ENCODE results near the gene SLCO6A1.
"Not testable (repeated sequence)": the region's sequence is repeated elsewhere in the genome, so short reads cannot be mapped to it uniquely, and the experiment has no call there.

SLCO6A1 gene

GRCh38 chr5:102498271-102499034 lies at the start of gene SLCO6A1:
TSS of gene SLCO6A1 (minus strand) at chr5:102499001. CDS start at chr5:102498844, 157 bp downstream.
- no peak for DNase-seq

DNA sequence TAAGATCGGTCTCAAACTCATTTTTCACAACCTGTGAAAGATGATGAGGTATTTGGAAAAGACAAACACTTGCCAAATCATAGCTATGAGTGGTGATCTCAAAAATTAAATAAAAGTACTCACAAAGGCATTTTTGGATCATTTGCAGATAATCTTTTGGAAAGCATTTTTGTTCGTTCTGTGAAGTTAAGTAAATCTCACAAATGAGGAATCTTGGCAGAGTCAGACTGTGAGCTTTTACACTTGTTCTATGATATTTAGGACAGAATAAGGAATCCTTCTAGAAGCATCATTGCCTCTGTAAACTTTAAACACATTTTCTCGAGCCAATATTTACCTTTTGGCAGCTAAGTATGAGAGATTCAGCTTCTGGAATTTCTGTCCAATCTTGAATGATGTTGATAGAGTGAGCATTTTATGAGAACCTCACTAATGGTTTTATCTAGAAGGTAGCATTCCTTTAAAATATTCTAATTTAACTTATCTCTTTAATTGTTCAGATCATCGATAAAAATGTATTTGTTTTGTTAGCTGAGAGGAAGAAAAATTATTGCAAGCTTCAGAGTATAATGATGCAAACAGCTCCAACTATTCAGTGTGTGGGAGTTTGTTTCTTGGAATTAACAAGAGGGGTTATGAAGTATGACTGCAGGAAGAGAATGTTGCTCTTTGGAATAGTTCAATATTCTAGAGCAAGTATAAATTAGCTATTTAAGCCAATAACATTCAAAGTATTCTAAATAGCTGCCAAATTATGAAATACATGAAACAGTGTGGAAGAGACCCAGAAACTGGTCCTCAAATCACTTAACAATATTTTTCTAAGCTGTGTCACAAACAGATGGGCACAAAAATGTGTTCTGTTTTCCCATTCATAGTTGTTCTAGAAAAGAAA lies 48.6 kb upstream of the SLCO6A1 start:
- DNase-seq = no peak

GRCh38 chr5:102545175-102545574 lies 46.4 kb upstream of the SLCO6A1 start:
- DNase-seq = no peak

- DNase-seq = no peak
These were observed 43.3 kb upstream of the SLCO6A1 start for GRCh38 chr5:102542057-102542456.

- no peak for DNase-seq
These were observed 41.4 kb upstream of the SLCO6A1 start for GRCh38 chr5:102539996-102540728.

DNA sequence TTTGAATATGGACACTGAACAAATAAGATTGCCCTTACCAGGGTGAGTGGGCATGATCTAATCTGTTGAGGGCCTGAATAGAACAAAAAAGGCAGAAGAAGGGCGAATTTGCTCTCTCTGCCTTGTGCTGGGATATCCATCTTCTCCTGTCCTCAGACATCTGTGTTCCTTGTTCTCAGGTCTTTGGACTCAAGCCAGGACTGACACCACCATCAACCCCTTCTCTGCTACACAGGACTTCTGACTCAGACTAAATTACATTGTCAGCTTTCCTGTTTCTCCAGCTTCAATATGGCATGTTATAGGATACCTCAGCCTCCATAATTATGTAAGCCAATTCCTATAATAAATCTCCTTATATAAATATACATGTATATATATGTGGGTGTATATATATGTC lies 40.8 kb upstream of the SLCO6A1 start:
- DNase-seq = no peak

DNA sequence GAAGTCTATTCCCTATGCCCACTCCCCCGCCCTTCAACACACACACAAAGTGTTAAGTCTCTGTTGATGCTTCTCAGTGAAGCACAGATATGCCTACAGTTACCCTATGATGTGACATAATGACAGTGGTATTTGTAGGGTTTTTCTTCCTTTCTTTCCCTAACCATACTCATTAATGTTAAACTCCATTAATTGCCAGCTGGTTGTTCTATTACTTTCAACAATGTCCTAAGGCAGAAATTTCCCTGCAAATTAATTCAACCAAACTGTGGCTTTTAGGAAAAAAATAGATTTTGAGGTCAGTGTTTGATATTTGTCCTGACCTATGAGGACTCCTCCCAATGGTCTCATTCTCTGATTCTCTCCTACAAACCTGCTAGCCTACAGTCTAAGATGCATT lies 38.2 kb upstream of the SLCO6A1 start:
- no peak for DNase-seq

- no peak for DNase-seq
These were observed 37.6 kb upstream of the SLCO6A1 start for GRCh38 chr5:102536323-102536928.

DNA sequence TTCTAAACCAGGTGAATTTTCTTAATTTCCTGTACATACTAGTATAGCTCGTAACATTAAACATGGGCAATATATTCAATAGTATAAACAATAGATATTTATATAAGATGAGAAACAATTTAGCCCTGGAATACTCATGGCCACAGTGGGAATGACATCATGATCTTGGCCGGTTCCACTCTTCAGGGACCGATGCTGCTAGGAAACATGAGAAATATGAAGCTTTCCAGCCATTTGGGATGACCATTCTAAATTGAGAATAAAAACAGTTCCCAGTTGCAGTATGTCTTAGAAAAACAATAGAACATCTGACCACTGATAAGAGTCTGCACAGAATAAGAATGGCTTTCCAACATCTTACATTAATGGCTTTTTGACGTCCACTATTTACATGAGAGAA lies 33.3 kb upstream of the SLCO6A1 start:
- DNase-seq = no peak

GRCh38 chr5:102531506-102531905 lies 32.7 kb upstream of the SLCO6A1 start:
- DNase-seq = peak; percentile 86

DNA sequence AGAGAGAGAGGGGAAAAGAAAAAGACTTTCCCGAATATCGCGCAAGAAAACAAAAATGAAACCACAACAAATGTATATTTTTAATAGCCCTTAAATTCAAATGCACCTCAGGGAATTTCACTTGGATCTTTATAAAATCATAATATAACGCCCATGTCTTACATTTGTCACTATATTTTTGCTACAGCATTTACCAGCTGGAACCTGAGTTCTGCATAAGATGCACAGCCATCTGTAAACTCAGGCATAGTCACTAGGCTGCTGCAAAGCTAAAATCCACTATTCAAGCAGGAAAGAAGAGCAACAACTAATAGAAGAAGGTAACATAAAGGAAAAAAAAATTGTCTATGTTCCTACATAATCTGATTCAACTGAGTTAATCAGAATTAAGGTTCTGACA lies 30.6 kb upstream of the SLCO6A1 start:
- DNase-seq = no peak

GRCh38 chr5:102529031-102529430 lies 30.2 kb upstream of the SLCO6A1 start:
- no peak for DNase-seq

- DNase-seq = no peak
These were observed 29.8 kb upstream of the SLCO6A1 start for GRCh38 chr5:102528600-102528999.

DNA sequence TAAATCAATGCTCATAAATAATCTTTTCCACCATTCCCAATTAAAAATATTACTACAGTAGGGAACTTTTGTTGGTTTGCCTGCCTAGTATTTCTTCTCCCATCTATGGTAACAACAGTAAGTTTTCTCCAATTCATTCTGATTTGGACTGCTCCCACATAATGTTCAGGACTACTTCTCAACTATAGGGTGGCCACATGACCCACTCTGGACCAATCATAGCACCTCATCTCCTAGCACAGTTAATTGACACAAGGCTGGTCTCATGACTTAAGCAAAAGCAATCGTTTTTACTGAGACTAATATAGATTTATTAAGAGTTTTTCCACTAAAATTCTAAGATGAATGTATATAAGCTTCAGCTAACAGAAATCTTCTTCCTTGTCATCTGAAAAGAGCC lies 28.7 kb upstream of the SLCO6A1 start:
- DNase-seq = no peak

GRCh38 chr5:102523541-102524175 lies 24.9 kb upstream of the SLCO6A1 start:
- no peak for DNase-seq

GRCh38 chr5:102511666-102512065 lies 12.9 kb upstream of the SLCO6A1 start:
- no peak for DNase-seq

DNA sequence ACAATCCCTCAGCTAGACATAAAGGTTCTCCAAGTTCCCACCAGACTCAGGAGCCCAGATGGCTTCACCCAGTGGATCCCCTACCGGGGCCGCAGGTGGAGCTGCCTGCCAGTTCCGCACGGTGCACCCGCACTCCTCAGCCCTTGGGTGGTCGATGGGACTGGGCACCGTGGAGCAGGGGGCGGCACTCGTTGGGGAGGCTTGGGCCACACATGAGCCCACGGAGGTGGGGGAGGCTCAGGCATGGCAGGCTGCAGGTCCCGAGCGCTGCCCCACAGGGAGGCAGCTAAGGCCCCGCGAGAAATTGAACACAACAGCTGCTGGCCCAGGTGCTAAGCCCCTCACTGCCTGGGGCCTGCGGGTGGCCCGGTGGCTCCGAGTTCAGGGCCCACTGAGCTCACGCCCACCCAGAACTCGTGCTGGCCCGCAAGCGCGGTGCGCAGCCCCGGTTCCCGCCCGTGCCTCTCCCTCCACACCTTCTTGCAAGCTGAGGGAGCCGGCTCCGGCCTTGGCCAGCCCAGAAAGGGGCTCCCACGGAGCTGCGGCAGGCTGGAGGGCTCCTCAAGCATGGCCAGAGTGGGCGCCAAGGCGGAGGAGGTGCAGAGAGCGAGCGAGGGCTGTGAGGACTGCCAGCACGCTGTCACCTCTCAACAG lies 7.4 kb downstream of the SLCO6A1 start:
- not testable (repeated sequence) for DNase-seq

DNA sequence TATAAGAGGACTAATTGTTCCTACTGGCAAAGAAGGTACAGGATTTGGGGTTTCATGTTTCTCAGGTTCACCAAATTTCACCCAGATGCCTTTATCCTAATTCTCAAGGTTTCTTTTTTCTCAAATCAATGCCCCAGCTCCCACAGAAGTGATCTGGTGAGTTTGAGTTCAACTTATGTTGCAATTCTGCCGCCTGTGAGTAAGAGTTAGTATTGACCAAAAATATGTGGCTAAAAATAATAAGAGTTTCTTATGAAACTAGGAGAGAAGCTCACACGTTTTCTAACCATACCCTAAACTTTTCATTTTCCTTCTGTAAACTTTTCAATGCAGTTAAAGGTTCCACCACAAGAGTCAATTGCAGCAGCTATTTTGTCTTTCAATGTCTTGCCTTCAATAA lies 15.1 kb downstream of the SLCO6A1 start:
- peak; percentile 41 for DNase-seq

DNA sequence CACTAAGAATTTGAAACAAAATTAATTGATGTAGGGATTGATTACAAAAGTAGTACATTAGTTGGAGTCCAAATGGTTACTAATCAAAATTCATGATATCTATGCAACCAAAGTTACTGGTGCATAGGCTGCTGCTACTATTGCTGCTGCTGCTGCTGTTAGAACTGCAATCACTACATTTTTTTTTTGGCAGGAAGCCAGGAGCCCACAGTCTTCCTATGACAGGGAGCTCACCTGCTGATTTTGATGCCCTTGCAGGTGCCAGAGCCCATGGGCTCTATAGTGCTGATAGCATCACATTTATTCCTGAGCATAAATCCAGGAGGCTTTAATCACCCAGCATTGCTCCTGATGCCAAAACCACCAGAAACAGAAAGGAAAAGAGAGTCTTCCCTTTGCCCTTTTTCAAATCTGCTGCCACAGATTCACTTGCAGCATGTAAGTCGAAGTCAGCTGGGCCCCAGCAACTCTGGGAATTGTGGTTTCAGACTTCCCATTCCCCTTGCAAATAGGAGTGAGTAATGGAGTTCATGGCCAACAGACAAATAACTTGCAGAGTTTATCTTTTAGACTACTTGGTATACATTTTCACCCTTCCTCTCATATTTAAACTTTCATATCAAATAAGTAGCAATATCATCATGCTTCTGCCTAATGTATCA lies 17.6 kb downstream of the SLCO6A1 start:
- no peak for DNase-seq

DNA sequence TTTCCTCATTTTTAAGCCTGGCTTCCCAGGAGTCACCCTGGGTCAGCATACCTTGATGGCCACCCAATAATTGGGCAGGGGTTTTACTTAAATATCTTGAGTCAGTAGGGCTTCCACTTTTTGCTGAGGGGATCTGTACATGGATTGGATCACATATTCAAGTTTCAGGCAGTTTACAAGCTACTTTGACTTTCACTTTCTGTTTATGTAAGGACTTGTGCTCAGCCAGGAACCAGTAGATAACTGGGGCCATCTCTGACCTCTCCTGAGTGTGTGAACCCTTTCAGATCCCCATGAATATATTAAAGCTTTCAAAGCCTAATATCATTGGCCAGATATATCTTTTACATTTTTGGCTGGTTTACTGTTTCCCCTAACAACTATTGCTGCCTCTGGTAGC lies 45.1 kb downstream of the SLCO6A1 start:
- DNase-seq = no peak

GRCh38 chr5:102451082-102451481 lies 47.7 kb downstream of the SLCO6A1 start:
- no peak for DNase-seq
